HEK293 (cell line): Measurements from ENCODE around the gene BIRC7.

Source experiments
- CTCF ChIA-PET: fragments of 350-600 bp; formaldehyde crosslinking; extraction: SDS; loops from one replicate; lab custom pipeline; 2021; ENCODE audit warnings: antibody characterized with exemption; lab: Yijun Ruan, JAX
- POLR2A ChIA-PET: fragments of 300-600 bp; formaldehyde crosslinking; extraction: SDS; loops from one replicate; lab custom pipeline; 2020; ENCODE audit warnings: antibody characterized with exemption, inconsistent platforms; lab: Yijun Ruan, JAX
- H3K27ac ChIP-seq: fragments of 200-500 bp; sonication (Bioruptor generic); 2 replicates; pipeline ENCODE4 v1.5.1; 2014; ENCODE audit warnings: low read depth, low read length, control low read depth, inconsistent platforms; ENCODE audit errors: extremely low read depth
- H3K36me3 ChIP-seq, 2 experiments: fragments of 200-500 bp in 1 of 2; sonication (Bioruptor generic) in 1 of 2; 1 replicate in 1 of 2; 2 replicates in 1 of 2; pipeline ENCODE4 v1.5.1; 2014 to 2017; ENCODE audit warnings: inconsistent platforms in 2 of 2, low read length in 2 of 2; ENCODE audit not compliant: control insufficient read depth in 2 of 2, insufficient read depth in 1 of 2
- H3K4me1 ChIP-seq: fragments of 200-500 bp; sonication (Bioruptor generic); 2 replicates; pipeline ENCODE4 v1.5.1; 2014; ENCODE audit warnings: mild to moderate bottlenecking, low read length, inconsistent platforms; ENCODE audit not compliant: control insufficient read depth, insufficient read depth
- H3K4me3 ChIP-seq: 2 replicates; pipeline ENCODE4 v1.5.1; 2011; ENCODE audit warnings: low read depth, mild to moderate bottlenecking, control low read depth, low read length, moderate library complexity
- H3K9me3 ChIP-seq: fragments of 200-500 bp; sonication (Bioruptor generic); 2 replicates; pipeline ENCODE4 v1.5.1; 2014; ENCODE audit warnings: low read depth, low read length, inconsistent platforms; ENCODE audit not compliant: control insufficient read depth, insufficient read depth
- BCL11A ChIP-seq: fragments of 450-650 bp; formaldehyde crosslinking; IDR thresholded peaks from 2 replicates; pipeline ENCODE4 v1.5.1; 2016; ENCODE audit warnings: low read depth, missing biosample characterization, missing genetic modification characterization
- GFI1B ChIP-seq: fragments of 450-650 bp; formaldehyde crosslinking; IDR thresholded peaks from 2 replicates; pipeline ENCODE4 v1.5.1; 2016; ENCODE audit warnings: missing biosample characterization, missing genetic modification characterization
- YY1 ChIP-seq: fragments of 450-650 bp; formaldehyde crosslinking; IDR thresholded peaks from 2 replicates; pipeline ENCODE4 v1.5.1; 2018; ENCODE audit warnings: missing biosample characterization, missing genetic modification characterization
- ZBTB7A ChIP-seq: fragments of 450-650 bp; formaldehyde crosslinking; IDR thresholded peaks from 2 replicates; pipeline ENCODE4 v1.5.1; 2016; ENCODE audit warnings: low read depth, missing biosample characterization, missing genetic modification characterization
- ZFHX2 ChIP-seq: fragments of 450-650 bp; formaldehyde crosslinking; conservative IDR thresholded peaks from 2 replicates; pipeline ENCODE4 v1.5.1; 2016; ENCODE audit warnings: missing biosample characterization, missing genetic modification characterization
- ZFP3 ChIP-seq: fragments of 450-650 bp; formaldehyde crosslinking; IDR thresholded peaks from 2 replicates; pipeline ENCODE4 v1.5.1; 2016; ENCODE audit warnings: low read depth, missing biosample characterization, missing genetic modification characterization
- ZNF169 ChIP-seq: fragments of 450-650 bp; formaldehyde crosslinking; IDR thresholded peaks from 2 replicates; pipeline ENCODE4 v1.5.1; 2016; ENCODE audit warnings: missing biosample characterization, missing genetic modification characterization
- ZNF341 ChIP-seq: fragments of 450-650 bp; formaldehyde crosslinking; IDR thresholded peaks from 2 replicates; pipeline ENCODE4; 2016; ENCODE audit warnings: low read depth, missing biosample characterization, missing genetic modification characterization
- ZNF423 ChIP-seq: fragments of 450-650 bp; formaldehyde crosslinking; IDR thresholded peaks from 2 replicates; pipeline ENCODE4 v1.5.1; 2016; ENCODE audit warnings: missing biosample characterization, missing genetic modification characterization
- ZSCAN30 ChIP-seq: fragments of 450-650 bp; IDR thresholded peaks from 2 replicates; pipeline ENCODE4 v1.5.1; 2018; ENCODE audit warnings: missing biosample characterization, mild to moderate bottlenecking, missing genetic modification characterization, moderate library complexity
- TF ChIP-seq, protein P1 (sequence below): fragments of 450-650 bp; formaldehyde crosslinking; IDR thresholded peaks from 2 replicates; pipeline ENCODE4 v1.5.1; 2016; ENCODE audit warnings: missing biosample characterization, missing genetic modification characterization
- TF ChIP-seq, protein P2 (sequence below): fragments of 450-650 bp; formaldehyde crosslinking; IDR thresholded peaks from 2 replicates; pipeline ENCODE4 v1.5.0; 2017; ENCODE audit warnings: missing biosample characterization, missing genetic modification characterization, borderline replicate concordance
- TF ChIP-seq, protein P3 (sequence below): fragments of 450-650 bp; formaldehyde crosslinking; conservative IDR thresholded peaks from 2 replicates; pipeline ENCODE4 v1.5.1; 2016; ENCODE audit warnings: low read depth, missing biosample characterization, missing genetic modification characterization
- TF ChIP-seq, protein P4 (sequence below): fragments of 450-650 bp; formaldehyde crosslinking; IDR thresholded peaks from 2 replicates; pipeline ENCODE4 v1.5.1; 2016; ENCODE audit warnings: missing biosample characterization, missing genetic modification characterization
- TF ChIP-seq, protein P5 (sequence below): fragments of 450-650 bp; formaldehyde crosslinking; optimal IDR thresholded peaks from 2 replicates; pipeline ENCODE3; 2016; ENCODE audit warnings: missing biosample characterization, mild to moderate bottlenecking, missing genetic modification characterization
- TF ChIP-seq, protein P6 (sequence below): fragments of 450-650 bp; IDR thresholded peaks from 2 replicates; pipeline ENCODE4 v1.5.1; 2018; ENCODE audit warnings: missing biosample characterization, mild to moderate bottlenecking, missing genetic modification characterization

The BIRC7 gene

DNA sequence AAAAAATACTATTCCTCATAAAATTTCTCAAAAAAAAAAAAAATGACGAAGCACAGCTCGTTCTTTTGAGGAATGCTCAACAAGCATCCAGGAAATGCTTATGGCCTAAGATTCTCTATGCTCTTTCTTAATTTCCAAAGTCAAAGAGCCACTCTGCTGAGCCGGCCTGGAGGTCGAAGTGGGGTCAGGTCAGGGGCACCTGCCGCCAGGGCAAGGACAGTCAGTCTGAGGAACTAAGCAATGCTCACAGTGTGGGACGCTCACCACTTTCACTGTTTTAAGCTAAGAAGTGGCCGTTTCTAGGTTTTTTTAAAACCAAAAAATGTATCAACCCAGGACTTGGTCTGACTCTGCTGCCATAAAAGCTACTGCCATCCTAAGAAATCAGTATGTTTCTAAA is 37.1 kb upstream of the BIRC7 start (continued):
- TF ChIP-seq, protein P1, sequence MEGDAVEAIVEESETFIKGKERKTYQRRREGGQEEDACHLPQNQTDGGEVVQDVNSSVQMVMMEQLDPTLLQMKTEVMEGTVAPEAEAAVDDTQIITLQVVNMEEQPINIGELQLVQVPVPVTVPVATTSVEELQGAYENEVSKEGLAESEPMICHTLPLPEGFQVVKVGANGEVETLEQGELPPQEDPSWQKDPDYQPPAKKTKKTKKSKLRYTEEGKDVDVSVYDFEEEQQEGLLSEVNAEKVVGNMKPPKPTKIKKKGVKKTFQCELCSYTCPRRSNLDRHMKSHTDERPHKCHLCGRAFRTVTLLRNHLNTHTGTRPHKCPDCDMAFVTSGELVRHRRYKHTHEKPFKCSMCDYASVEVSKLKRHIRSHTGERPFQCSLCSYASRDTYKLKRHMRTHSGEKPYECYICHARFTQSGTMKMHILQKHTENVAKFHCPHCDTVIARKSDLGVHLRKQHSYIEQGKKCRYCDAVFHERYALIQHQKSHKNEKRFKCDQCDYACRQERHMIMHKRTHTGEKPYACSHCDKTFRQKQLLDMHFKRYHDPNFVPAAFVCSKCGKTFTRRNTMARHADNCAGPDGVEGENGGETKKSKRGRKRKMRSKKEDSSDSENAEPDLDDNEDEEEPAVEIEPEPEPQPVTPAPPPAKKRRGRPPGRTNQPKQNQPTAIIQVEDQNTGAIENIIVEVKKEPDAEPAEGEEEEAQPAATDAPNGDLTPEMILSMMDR, result no peak
- no peak for TF ChIP-seq ZFHX2
- no peak for TF ChIP-seq GFI1B (tag by site-specific recombination)
- TF ChIP-seq, protein P2, sequence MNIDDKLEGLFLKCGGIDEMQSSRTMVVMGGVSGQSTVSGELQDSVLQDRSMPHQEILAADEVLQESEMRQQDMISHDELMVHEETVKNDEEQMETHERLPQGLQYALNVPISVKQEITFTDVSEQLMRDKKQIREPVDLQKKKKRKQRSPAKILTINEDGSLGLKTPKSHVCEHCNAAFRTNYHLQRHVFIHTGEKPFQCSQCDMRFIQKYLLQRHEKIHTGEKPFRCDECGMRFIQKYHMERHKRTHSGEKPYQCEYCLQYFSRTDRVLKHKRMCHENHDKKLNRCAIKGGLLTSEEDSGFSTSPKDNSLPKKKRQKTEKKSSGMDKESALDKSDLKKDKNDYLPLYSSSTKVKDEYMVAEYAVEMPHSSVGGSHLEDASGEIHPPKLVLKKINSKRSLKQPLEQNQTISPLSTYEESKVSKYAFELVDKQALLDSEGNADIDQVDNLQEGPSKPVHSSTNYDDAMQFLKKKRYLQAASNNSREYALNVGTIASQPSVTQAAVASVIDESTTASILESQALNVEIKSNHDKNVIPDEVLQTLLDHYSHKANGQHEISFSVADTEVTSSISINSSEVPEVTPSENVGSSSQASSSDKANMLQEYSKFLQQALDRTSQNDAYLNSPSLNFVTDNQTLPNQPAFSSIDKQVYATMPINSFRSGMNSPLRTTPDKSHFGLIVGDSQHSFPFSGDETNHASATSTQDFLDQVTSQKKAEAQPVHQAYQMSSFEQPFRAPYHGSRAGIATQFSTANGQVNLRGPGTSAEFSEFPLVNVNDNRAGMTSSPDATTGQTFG (tag by site-specific recombination), result no peak
- no peak for TF ChIP-seq YY1 (tag by site-specific recombination)

DNA sequence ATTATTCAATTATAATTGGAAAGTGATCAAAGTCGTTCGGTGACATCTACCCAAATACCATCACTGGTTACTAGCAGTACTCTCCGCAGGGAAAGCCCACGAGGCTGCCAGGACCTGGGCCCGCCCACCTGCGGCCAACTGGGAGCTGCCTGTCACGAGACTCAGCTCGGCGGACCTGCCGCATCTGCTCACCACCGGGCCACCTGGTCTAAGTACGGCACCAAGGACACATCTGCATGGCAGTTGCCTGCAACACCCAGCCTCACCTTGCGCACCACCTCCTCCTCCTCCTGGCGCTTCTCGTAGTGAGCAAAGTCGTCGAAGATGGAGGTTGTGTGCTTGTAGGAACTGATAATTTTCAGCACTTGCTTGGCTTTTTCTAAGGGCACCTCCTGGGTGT is 33.7 kb upstream of the BIRC7 start:
- Histone ChIP-seq H3K27ac (no peak overlapping the region), H3K4me3 (no peak overlapping the region), H3K36me3 (peaks cover 9 to 83% of the 10 kb centered on the region in 2 experiments), H3K4me1 (no peaks in the 10 kb centered on the region; the same call in 1 of the 2 replicates), H3K9me3 (no peaks in the 10 kb centered on the region)
- CTCF ChIA-PET, result no interaction called here
- TF ChIP-seq, protein P3, sequence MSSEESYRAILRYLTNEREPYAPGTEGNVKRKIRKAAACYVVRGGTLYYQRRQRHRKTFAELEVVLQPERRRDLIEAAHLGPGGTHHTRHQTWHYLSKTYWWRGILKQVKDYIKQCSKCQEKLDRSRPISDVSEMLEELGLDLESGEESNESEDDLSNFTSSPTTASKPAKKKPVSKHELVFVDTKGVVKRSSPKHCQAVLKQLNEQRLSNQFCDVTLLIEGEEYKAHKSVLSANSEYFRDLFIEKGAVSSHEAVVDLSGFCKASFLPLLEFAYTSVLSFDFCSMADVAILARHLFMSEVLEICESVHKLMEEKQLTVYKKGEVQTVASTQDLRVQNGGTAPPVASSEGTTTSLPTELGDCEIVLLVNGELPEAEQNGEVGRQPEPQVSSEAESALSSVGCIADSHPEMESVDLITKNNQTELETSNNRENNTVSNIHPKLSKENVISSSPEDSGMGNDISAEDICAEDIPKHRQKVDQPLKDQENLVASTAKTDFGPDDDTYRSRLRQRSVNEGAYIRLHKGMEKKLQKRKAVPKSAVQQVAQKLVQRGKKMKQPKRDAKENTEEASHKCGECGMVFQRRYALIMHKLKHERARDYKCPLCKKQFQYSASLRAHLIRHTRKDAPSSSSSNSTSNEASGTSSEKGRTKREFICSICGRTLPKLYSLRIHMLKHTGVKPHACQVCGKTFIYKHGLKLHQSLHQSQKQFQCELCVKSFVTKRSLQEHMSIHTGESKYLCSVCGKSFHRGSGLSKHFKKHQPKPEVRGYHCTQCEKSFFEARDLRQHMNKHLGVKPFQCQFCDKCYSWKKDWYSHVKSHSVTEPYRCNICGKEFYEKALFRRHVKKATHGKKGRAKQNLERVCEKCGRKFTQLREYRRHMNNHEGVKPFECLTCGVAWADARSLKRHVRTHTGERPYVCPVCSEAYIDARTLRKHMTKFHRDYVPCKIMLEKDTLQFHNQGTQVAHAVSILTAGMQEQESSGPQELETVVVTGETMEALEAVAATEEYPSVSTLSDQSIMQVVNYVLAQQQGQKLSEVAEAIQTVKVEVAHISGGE (tag by site-specific recombination), result no peak
- TF ChIP-seq ZFP3 (tag by site-specific recombination) (no peak), ZNF423 (tag by site-specific recombination) (no peak), ZNF169 (tag by site-specific recombination) (no peak), ZNF341 (tag by site-specific recombination) (no peak), BCL11A (tag by site-specific recombination) (no peak), ZBTB7A (tag by site-specific recombination) (no peak), ZSCAN30 (no peak)
- TF ChIP-seq, protein P4, sequence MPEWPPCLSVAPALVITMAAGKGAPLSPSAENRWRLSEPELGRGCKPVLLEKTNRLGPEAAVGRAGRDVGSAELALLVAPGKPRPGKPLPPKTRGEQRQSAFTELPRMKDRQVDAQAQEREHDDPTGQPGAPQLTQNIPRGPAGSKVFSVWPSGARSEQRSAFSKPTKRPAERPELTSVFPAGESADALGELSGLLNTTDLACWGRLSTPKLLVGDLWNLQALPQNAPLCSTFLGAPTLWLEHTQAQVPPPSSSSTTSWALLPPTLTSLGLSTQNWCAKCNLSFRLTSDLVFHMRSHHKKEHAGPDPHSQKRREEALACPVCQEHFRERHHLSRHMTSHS (tag by site-specific recombination), result no peak
- TF ChIP-seq, protein P5, sequence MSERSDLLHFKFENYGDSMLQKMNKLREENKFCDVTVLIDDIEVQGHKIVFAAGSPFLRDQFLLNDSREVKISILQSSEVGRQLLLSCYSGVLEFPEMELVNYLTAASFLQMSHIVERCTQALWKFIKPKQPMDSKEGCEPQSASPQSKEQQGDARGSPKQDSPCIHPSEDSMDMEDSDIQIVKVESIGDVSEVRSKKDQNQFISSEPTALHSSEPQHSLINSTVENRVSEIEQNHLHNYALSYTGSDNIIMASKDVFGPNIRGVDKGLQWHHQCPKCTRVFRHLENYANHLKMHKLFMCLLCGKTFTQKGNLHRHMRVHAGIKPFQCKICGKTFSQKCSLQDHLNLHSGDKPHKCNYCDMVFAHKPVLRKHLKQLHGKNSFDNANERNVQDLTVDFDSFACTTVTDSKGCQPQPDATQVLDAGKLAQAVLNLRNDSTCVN (tag by site-specific recombination), result no peak
- TF ChIP-seq, protein P6, sequence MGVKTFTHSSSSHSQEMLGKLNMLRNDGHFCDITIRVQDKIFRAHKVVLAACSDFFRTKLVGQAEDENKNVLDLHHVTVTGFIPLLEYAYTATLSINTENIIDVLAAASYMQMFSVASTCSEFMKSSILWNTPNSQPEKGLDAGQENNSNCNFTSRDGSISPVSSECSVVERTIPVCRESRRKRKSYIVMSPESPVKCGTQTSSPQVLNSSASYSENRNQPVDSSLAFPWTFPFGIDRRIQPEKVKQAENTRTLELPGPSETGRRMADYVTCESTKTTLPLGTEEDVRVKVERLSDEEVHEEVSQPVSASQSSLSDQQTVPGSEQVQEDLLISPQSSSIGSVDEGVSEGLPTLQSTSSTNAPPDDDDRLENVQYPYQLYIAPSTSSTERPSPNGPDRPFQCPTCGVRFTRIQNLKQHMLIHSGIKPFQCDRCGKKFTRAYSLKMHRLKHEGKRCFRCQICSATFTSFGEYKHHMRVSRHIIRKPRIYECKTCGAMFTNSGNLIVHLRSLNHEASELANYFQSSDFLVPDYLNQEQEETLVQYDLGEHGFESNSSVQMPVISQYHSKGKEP, result no peak
- POLR2A ChIA-PET, result no interaction called here
